ENCODE results near the gene STOML1.

GRCh38 chr15:74019734-74020133 is 27.6 kb upstream of the STOML1 start:
- TF ChIP-seq, protein P1, sequence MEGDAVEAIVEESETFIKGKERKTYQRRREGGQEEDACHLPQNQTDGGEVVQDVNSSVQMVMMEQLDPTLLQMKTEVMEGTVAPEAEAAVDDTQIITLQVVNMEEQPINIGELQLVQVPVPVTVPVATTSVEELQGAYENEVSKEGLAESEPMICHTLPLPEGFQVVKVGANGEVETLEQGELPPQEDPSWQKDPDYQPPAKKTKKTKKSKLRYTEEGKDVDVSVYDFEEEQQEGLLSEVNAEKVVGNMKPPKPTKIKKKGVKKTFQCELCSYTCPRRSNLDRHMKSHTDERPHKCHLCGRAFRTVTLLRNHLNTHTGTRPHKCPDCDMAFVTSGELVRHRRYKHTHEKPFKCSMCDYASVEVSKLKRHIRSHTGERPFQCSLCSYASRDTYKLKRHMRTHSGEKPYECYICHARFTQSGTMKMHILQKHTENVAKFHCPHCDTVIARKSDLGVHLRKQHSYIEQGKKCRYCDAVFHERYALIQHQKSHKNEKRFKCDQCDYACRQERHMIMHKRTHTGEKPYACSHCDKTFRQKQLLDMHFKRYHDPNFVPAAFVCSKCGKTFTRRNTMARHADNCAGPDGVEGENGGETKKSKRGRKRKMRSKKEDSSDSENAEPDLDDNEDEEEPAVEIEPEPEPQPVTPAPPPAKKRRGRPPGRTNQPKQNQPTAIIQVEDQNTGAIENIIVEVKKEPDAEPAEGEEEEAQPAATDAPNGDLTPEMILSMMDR (IDR thresholded peaks at IDR 0.05), result no peak
- TF ChIP-seq POLR2A (IDR thresholded peaks at IDR 0.05), result no peak
